Measurements from ENCODE around the gene CSMD2.

CSMD2 gene

GRCh38 chr1:33541966-33542365 is 623.1 kb downstream of the CSMD2 start:
- no peak overlapping the region for H3K4me3 ChIP-seq
- H3K36me3 ChIP-seq (replicated peaks): no peaks in the 10 kb centered on the region
- no peaks in the 10 kb centered on the region for H3K9me3 ChIP-seq
- in situ Hi-C loops (cut with MboI; ENCODE audit: low sequenced_read_pairs): no loop called here
- no peak for DNase-seq (ENCODE audit: low spot score in 2 of 2)
- no peaks in the 10 kb centered on the region for H3K27me3 ChIP-seq (ENCODE audit: low read depth)
- no peaks in the 10 kb centered on the region for H3K4me1 ChIP-seq

- H3K27me3 ChIP-seq (ENCODE audit: low read depth): no peaks in the 10 kb centered on the region; the same call in 1 of the 2 replicates
- no peaks in the 10 kb centered on the region for H3K4me1 ChIP-seq
- no peak overlapping the region for H3K4me3 ChIP-seq
- no peaks in the 10 kb centered on the region for H3K36me3 ChIP-seq (replicated peaks)
- H3K9me3 ChIP-seq: no peaks in the 10 kb centered on the region
- no peak for DNase-seq (ENCODE audit: low spot score in 2 of 2)
- in situ Hi-C loops (cut with MboI; ENCODE audit: low sequenced_read_pairs): no loop called here
Measured at GRCh38 chr1:33537885-33538284, 627.1 kb downstream of the CSMD2 start.

GRCh38 chr1:33535334-33535733 is 629.7 kb downstream of the CSMD2 start:
- Histone ChIP-seq H3K4me1 (no peaks in the 10 kb centered on the region), H3K27me3 (ENCODE audit: low read depth) (peaks cover 8% of the 10 kb centered on the region), H3K4me3 (no peak overlapping the region), H3K36me3 (replicated peaks) (no peaks in the 10 kb centered on the region), H3K9me3 (no peaks in the 10 kb centered on the region)
- in situ Hi-C loops (cut with MboI; ENCODE audit: low sequenced_read_pairs): no loop called here
- no peak for DNase-seq (ENCODE audit: low spot score in 2 of 2)

- in situ Hi-C loops (cut with MboI; ENCODE audit: low sequenced_read_pairs): no loop called here
- Histone ChIP-seq H3K36me3 (replicated peaks) (no peaks in the 10 kb centered on the region), H3K9me3 (no peaks in the 10 kb centered on the region), H3K27me3 (ENCODE audit: low read depth) (peaks cover 8% of the 10 kb centered on the region), H3K4me3 (no peak overlapping the region), H3K4me1 (no peaks in the 10 kb centered on the region)
- no peak for DNase-seq (ENCODE audit: low spot score in 2 of 2)
Measured at GRCh38 chr1:33532936-33533335, 632.1 kb downstream of the CSMD2 start.

GRCh38 chr1:33532250-33532649 is 632.8 kb downstream of the CSMD2 start:
- H3K27me3 ChIP-seq (ENCODE audit: low read depth): peaks cover 8% of the 10 kb centered on the region
- DNase-seq (ENCODE audit: low spot score in 2 of 2): no peak
- H3K4me3 ChIP-seq: no peak overlapping the region
- in situ Hi-C loops (cut with MboI; ENCODE audit: low sequenced_read_pairs): no loop called here
- H3K36me3 ChIP-seq (replicated peaks): no peaks in the 10 kb centered on the region
- H3K9me3 ChIP-seq: no peaks in the 10 kb centered on the region
- no peaks in the 10 kb centered on the region for H3K4me1 ChIP-seq

- H3K4me3 ChIP-seq: no peak overlapping the region
- H3K4me1 ChIP-seq: no peaks in the 10 kb centered on the region
- peaks cover 8% of the 10 kb centered on the region for H3K27me3 ChIP-seq (ENCODE audit: low read depth)
- no peaks in the 10 kb centered on the region for H3K36me3 ChIP-seq (replicated peaks)
- in situ Hi-C loops (cut with MboI; ENCODE audit: low sequenced_read_pairs): no loop called here
- no peak for DNase-seq (ENCODE audit: low spot score in 2 of 2)
- H3K9me3 ChIP-seq: no peaks in the 10 kb centered on the region
Measured at GRCh38 chr1:33529957-33530356, 635.1 kb downstream of the CSMD2 start.

- no peak overlapping the region for H3K4me3 ChIP-seq
- in situ Hi-C loops (cut with MboI; ENCODE audit: low sequenced_read_pairs): no loop called here
- H3K4me1 ChIP-seq: no peaks in the 10 kb centered on the region
- no peak for DNase-seq (ENCODE audit: low spot score in 2 of 2)
- H3K9me3 ChIP-seq: no peaks in the 10 kb centered on the region
- no peaks in the 10 kb centered on the region for H3K36me3 ChIP-seq (replicated peaks)
- peaks cover 14% of the 10 kb centered on the region for H3K27me3 ChIP-seq (ENCODE audit: low read depth)
Measured at GRCh38 chr1:33527934-33528333, 637.1 kb downstream of the CSMD2 start.

GRCh38 chr1:33524586-33524985 is 640.4 kb downstream of the CSMD2 start:
- no peak for DNase-seq (ENCODE audit: low spot score in 2 of 2)
- Histone ChIP-seq H3K36me3 (replicated peaks) (no peaks in the 10 kb centered on the region), H3K4me1 (no peaks in the 10 kb centered on the region), H3K27me3 (ENCODE audit: low read depth) (peaks cover 11% of the 10 kb centered on the region), H3K4me3 (no peak overlapping the region), H3K9me3 (no peaks in the 10 kb centered on the region)
- in situ Hi-C loops (cut with MboI; ENCODE audit: low sequenced_read_pairs): no loop called here

- Histone ChIP-seq H3K36me3 (replicated peaks) (no peaks in the 10 kb centered on the region), H3K27me3 (ENCODE audit: low read depth) (peaks cover 10% of the 10 kb centered on the region), H3K9me3 (no peaks in the 10 kb centered on the region), H3K4me3 (no peak overlapping the region), H3K4me1 (no peaks in the 10 kb centered on the region)
- no peak for DNase-seq (ENCODE audit: low spot score in 2 of 2)
- in situ Hi-C loops (cut with MboI; ENCODE audit: low sequenced_read_pairs): no loop called here
Measured at GRCh38 chr1:33519240-33519884, 645.7 kb downstream of the CSMD2 start.

- H3K27me3 ChIP-seq (ENCODE audit: low read depth): peaks cover 5% of the 10 kb centered on the region
- no peak overlapping the region for H3K4me3 ChIP-seq
- in situ Hi-C loops (cut with MboI; ENCODE audit: low sequenced_read_pairs): no loop called here
- no peak for DNase-seq (ENCODE audit: low spot score in 2 of 2)
- no peaks in the 10 kb centered on the region for H3K9me3 ChIP-seq
- H3K36me3 ChIP-seq (replicated peaks): no peaks in the 10 kb centered on the region
- H3K4me1 ChIP-seq: no peaks in the 10 kb centered on the region
Measured at GRCh38 chr1:33517596-33518250, 647.3 kb downstream of the CSMD2 start.

- no peak overlapping the region for H3K4me3 ChIP-seq
- H3K36me3 ChIP-seq (replicated peaks): no peaks in the 10 kb centered on the region
- peaks cover 2% of the 10 kb centered on the region for H3K27me3 ChIP-seq (ENCODE audit: low read depth)
- in situ Hi-C loops (cut with MboI; ENCODE audit: low sequenced_read_pairs): no loop called here
- no peaks in the 10 kb centered on the region for H3K9me3 ChIP-seq
- H3K4me1 ChIP-seq: no peaks in the 10 kb centered on the region
- no peak for DNase-seq (ENCODE audit: low spot score in 2 of 2)
Measured at GRCh38 chr1:33516891-33517567, 648.0 kb downstream of the CSMD2 start.

- no peaks in the 10 kb centered on the region for H3K4me1 ChIP-seq
- in situ Hi-C loops (cut with MboI; ENCODE audit: low sequenced_read_pairs): no loop called here
- H3K4me3 ChIP-seq: no peak overlapping the region
- peaks cover 2% of the 10 kb centered on the region for H3K27me3 ChIP-seq (ENCODE audit: low read depth)
- no peaks in the 10 kb centered on the region for H3K36me3 ChIP-seq (replicated peaks)
- H3K9me3 ChIP-seq: no peaks in the 10 kb centered on the region
- DNase-seq (ENCODE audit: low spot score in 2 of 2): no peak
Measured at GRCh38 chr1:33516428-33516827, 648.6 kb downstream of the CSMD2 start.

GRCh38 chr1:33515607-33516006 is 649.4 kb downstream of the CSMD2 start:
- H3K4me1 ChIP-seq: no peaks in the 10 kb centered on the region
- no peaks in the 10 kb centered on the region for H3K36me3 ChIP-seq (replicated peaks)
- H3K4me3 ChIP-seq: no peak overlapping the region
- no peaks in the 10 kb centered on the region for H3K9me3 ChIP-seq
- in situ Hi-C loops (cut with MboI; ENCODE audit: low sequenced_read_pairs): no loop called here
- no peak for DNase-seq (ENCODE audit: low spot score in 2 of 2)
- peaks cover 2% of the 10 kb centered on the region for H3K27me3 ChIP-seq (ENCODE audit: low read depth)

GRCh38 chr1:33515112-33515511 is 649.9 kb downstream of the CSMD2 start:
- no peak overlapping the region for H3K4me3 ChIP-seq

More at GRCh38 chr1:33515112-33515511, 649.9 kb downstream of the CSMD2 start:
- Histone ChIP-seq H3K9me3 (no peaks in the 10 kb centered on the region), H3K4me1 (no peaks in the 10 kb centered on the region), H3K27me3 (ENCODE audit: low read depth) (peaks cover 2% of the 10 kb centered on the region), H3K36me3 (replicated peaks) (no peaks in the 10 kb centered on the region)
- no peak for DNase-seq (ENCODE audit: low spot score in 2 of 2)
- in situ Hi-C loops (cut with MboI; ENCODE audit: low sequenced_read_pairs): no loop called here
